ENCODE measurements around the gene PCBD2. TPM values are rescaled to one million over a fixed set of nuclear protein-coding genes. Genes with fewer than 3 reads are reported as not detected.

The PCBD2 gene
- total and polyA plus RNA-seq, 7 donors: 8.9 to 29.9 (median 23.8) TPM

DNA sequence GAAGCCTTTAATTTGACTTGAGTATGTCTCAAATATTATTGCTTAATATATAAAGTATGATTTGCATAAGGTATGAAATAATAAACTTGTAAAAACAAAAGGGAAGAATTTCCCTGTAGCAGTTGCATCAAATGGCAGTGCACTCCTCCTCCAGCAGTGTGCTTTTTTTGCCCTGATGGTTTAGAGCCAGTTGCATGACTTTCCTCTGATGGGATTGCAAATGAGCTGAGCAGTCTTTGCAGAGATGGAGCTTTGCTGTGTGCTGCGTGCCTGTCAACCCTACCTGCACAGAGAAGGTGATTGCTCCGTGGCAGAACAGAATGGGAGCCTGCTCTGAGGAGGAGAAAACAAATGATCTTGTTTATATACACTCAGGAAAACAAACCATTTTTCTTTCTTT lies 40.1 kb downstream of the PCBD2 start:
- TF ChIP-seq, protein P1, sequence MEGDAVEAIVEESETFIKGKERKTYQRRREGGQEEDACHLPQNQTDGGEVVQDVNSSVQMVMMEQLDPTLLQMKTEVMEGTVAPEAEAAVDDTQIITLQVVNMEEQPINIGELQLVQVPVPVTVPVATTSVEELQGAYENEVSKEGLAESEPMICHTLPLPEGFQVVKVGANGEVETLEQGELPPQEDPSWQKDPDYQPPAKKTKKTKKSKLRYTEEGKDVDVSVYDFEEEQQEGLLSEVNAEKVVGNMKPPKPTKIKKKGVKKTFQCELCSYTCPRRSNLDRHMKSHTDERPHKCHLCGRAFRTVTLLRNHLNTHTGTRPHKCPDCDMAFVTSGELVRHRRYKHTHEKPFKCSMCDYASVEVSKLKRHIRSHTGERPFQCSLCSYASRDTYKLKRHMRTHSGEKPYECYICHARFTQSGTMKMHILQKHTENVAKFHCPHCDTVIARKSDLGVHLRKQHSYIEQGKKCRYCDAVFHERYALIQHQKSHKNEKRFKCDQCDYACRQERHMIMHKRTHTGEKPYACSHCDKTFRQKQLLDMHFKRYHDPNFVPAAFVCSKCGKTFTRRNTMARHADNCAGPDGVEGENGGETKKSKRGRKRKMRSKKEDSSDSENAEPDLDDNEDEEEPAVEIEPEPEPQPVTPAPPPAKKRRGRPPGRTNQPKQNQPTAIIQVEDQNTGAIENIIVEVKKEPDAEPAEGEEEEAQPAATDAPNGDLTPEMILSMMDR (IDR thresholded peaks at IDR 0.05): no peak
- H3K4me3 ChIP-seq: no peak overlapping the region
- H3K36me3 ChIP-seq (ENCODE audit: insufficient read depth in 1 of 2, low read depth in 1 of 2): peaks cover 0 to 3% of the 10 kb centered on the region in 2 donors
- ATAC-seq (peak in 3 of 4 donors; percentile 32 to 46 (median 39)), DNase-seq (no peak)
- H3K27ac ChIP-seq: no peak overlapping the region
- intact Hi-C loops (cut with DNase I): loop anchor here in 1 of 2 donors (10.0 kb wide), 1 partner anchor 250 kb away; no protein-coding TSS in a partner anchor
- WGBS, 3 donors: 67 to 82% (median 71%) methylated on average over 2 of the region's 2 CpGs
- no peaks in the 10 kb centered on the region for H3K27me3 ChIP-seq (ENCODE audit: insufficient read depth in 3 of 3, low read length in 2 of 3)
- H3K4me1 ChIP-seq: peaks cover 24% of the 10 kb centered on the region
- no peaks in the 10 kb centered on the region for H3K9me3 ChIP-seq

DNA sequence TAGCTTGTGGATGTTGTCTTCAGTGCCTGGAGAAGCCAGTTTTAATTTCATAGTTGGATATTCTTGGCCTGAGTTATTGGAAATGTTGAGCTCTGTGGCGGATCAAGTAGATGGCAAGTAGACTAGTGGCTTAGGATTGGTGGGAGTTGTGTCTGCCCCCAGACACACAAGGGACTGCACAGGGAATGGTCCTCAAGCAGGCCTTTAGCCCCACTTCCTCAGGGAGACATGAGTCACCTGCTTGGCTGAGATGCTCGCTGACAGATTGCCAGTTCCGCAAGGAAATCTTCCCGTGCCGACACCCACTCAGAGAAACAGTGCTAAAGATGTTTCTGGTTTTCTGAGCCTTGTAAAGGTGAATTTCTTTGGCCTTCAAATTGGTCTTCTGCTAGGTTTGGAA lies 44.0 kb downstream of the PCBD2 start:
- peak; percentile 84 to 94 (median 87) for ATAC-seq
- peak overlapping the region; percentile 79 for H3K27ac ChIP-seq
- peak; percentile 43 to 81 for DNase-seq
- TF ChIP-seq, protein P1 (IDR thresholded peaks at IDR 0.05): no peak
- H3K27me3 ChIP-seq (ENCODE audit: insufficient read depth in 3 of 3, low read length in 2 of 3): no peaks in the 10 kb centered on the region
- WGBS, 3 donors: 5 to 21% (median 15%) methylated on average over 5 of the region's 5 CpGs
- no peak overlapping the region for H3K4me3 ChIP-seq
- no peaks in the 10 kb centered on the region for H3K36me3 ChIP-seq (ENCODE audit: insufficient read depth in 1 of 2, low read depth in 1 of 2)
- H3K4me1 ChIP-seq: peaks cover 25% of the 10 kb centered on the region
- peaks cover under 1% of the 10 kb centered on the region for H3K9me3 ChIP-seq
- intact Hi-C loops (cut with DNase I): loop anchor here in 1 of 2 donors (10.0 kb wide), 1 partner anchor 246 kb away; no protein-coding TSS in a partner anchor

DNA sequence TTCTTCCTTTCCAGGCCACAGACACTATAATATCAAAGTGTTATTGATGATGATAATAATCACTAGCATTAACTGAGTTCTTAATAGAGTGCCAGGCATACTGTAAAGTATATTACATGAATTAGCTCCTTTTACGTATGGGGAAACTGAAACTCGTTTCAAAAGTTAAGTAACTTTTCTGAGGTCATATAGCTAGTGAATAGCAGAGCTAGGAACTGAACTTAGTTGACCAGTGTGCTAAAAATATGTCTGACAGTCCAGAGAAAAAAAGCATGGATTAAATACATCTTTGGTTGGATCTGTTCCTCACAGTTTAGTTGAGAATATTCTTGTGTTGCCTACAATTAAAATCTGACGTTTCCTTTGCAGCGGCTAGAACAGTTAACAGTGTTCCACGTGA lies 44.4 kb downstream of the PCBD2 start:
- Histone ChIP-seq H3K9me3 (peaks cover 5% of the 10 kb centered on the region), H3K27ac (peak overlapping the region; percentile 79), H3K4me3 (no peak overlapping the region), H3K4me1 (peaks cover 23% of the 10 kb centered on the region), H3K27me3 (ENCODE audit: insufficient read depth in 3 of 3, low read length in 2 of 3) (no peaks in the 10 kb centered on the region), H3K36me3 (ENCODE audit: insufficient read depth in 1 of 2, low read depth in 1 of 2) (no peaks in the 10 kb centered on the region)
- DNase-seq (no peak), ATAC-seq (peak; percentile 35 to 80 (median 72))
- TF ChIP-seq, protein P1 (IDR thresholded peaks at IDR 0.05): no peak
- WGBS, 3 donors: 28 to 38% (median 35%) methylated on average over 5 of the region's 5 CpGs
- intact Hi-C loops (cut with DNase I): loop anchor here in 1 of 2 donors (10.0 kb wide), 1 partner anchor 245 kb away; no protein-coding TSS in a partner anchor

DNA sequence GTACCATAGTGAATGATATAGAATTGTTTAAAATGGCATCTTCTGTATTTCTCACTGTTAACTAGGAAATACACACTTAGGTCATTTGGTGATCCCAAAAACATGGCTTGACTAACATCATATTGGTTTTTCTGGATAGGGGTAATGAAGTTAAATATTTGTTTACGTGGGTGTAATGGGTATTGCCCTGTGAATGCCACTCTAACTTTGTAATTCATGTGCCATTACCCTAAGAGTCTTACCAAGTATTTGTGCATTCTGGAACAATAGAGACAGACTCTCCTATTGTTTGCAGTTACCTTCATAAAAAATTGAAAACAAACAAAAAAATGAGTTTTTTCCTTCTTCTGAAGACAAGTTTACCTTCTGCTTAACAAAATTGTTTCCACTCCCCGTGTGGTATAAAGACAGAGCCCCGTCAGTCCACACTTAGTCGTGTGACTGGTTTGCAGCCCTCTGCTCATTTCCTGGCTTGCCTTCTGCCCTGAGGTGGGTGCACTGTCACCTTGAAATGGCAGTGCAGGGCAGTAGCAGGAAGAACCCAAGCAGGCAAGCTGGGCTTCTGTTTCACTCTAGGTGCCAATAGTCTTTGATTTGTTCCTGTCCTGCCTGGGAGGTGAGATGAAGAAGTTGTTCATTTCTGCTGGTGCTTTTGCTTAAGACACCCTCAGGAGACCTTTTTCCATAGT lies 53.1 kb downstream of the PCBD2 start:
- Histone ChIP-seq H3K27ac (no peak overlapping the region), H3K4me1 (no peaks in the 10 kb centered on the region), H3K36me3 (ENCODE audit: insufficient read depth in 1 of 2, low read depth in 1 of 2) (peaks cover 2 to 22% of the 10 kb centered on the region in 2 donors), H3K4me3 (no peak overlapping the region), H3K27me3 (ENCODE audit: insufficient read depth in 3 of 3, low read length in 2 of 3) (no peaks in the 10 kb centered on the region), H3K9me3 (peaks cover 13% of the 10 kb centered on the region)
- TF ChIP-seq, protein P1 (IDR thresholded peaks at IDR 0.05): no peak
- intact Hi-C loops (cut with DNase I): no loop called here
- DNase-seq: no peak
- peak in 3 of 4 donors; percentile 48 to 64 (median 60) for ATAC-seq
- 59 to 72% (median 70%) methylated on average over 4 of the region's 4 CpGs for WGBS, 3 donors

All from psoas muscle (tissue), 8 donors.